ENCODE data around the gene AFF4.

Gene AFF4

DNA sequence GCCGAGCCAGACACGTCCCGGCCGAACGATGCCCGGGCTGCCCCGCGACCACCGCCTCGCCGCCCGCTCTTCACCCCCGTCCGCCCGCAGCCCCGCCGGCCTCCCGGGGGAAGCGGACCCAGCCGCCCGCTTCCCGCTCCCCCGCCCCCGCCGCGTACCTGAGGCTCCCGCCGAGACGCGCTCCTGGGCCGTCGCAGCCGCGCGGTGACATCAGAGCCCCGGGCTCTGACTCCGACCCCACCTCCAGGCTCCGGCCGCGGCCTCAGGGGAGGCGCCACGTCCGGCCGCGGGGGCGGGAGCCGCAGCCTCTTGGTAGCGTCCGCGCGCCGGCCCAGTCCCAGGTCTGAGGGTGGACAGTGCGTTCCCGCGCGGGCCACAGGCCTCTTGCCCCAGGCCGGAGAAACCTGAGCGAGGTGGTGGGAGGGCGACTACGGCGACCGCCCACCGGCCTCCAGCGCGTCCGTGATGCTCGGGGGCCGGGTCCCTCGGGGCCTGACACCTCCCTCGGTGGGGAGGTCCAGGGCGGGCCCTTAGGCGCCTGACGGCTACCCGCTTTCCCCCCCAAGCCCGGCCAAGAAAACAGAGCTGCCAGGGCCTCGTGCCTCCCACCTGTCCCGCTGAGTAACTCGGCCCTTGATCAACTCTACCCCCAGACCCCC is 132.9 kb downstream of the AFF4 start, which contains the start of gene SHROOM1:
Gene SHROOM1, minus strand, starts transcription at position 212 of the 659 bp plus-strand sequence. CDS start 4,507 bp downstream, outside the sequence.
- in situ Hi-C loops (cut with MboI; ENCODE audit: low sequenced_read_pairs), result loop anchor here (25.0 kb wide), 1 partner anchor 443 kb away; no protein-coding TSS in a partner anchor

DNA sequence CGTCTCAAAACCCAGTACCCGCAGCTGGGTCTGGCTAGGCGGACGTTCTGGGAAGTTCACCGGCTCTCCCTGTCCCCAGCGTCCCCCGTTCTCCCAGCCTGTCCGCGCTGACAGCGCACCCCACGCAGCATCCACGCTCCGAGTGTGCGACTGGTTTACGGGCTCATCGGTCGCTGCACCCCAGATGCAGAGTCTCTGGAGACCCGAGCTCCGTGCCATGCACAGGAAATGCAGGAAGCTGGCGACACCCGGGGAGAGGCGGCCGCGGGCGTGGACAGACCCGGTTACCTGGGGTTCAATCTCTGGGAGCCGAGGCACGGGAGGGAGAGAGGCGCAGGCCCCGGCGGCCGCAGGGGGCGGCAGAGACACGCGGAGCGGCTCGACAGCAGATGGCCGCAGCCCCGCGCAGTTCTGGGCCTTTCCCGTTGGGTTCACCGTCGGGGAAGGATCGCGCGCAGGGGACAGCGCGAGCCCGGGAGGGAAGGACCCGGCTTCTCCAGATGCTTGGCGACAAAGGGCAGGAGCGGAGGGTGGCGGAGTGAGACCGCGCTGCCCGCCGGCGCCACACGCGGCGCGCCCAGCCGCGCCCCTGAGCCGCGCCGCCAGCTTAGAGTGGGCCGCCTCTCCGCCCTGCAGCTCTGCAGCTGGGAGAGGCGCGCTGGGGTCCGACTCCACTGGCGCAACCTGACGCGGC is 133.5 kb downstream of the AFF4 start:
- in situ Hi-C loops (cut with MboI; ENCODE audit: low sequenced_read_pairs), result loop anchor here (25.0 kb wide), 1 partner anchor 443 kb away; no protein-coding TSS in a partner anchor

DNA sequence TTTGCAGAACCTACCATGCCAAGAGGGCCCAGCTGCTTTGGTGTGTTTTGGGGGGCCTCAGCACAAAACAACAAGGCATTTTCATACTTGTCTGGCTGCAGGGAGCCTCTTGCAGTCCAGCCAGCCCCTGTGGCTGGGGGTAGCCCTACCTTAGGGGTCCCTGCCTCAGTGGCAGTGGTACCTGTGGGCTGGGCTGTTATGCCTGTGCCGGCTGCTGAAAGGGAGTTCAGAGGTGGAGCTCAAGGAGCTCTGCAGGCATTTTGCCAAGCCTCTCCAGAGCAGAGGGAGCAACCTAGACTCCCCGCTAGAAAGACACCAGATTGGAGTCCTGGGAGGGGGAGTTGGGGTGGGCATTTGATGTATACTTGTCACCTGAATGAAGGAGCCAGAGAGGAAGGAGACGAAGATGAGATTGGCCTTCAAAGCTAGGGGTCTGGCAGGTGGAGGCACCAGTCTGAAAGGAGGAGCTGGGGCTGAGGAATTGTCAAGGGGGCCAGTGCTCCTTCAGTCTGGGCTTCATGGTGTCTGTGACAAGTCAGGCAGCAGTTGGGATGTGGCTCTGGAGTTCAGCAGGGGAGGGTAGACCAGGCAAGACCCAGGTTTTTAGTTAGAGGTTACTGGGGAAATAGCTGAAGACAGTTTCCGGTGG is 134.5 kb downstream of the AFF4 start:
- in situ Hi-C loops (cut with MboI; ENCODE audit: low sequenced_read_pairs), result loop anchor here (25.0 kb wide), 1 partner anchor 442 kb away; no protein-coding TSS in a partner anchor

DNA sequence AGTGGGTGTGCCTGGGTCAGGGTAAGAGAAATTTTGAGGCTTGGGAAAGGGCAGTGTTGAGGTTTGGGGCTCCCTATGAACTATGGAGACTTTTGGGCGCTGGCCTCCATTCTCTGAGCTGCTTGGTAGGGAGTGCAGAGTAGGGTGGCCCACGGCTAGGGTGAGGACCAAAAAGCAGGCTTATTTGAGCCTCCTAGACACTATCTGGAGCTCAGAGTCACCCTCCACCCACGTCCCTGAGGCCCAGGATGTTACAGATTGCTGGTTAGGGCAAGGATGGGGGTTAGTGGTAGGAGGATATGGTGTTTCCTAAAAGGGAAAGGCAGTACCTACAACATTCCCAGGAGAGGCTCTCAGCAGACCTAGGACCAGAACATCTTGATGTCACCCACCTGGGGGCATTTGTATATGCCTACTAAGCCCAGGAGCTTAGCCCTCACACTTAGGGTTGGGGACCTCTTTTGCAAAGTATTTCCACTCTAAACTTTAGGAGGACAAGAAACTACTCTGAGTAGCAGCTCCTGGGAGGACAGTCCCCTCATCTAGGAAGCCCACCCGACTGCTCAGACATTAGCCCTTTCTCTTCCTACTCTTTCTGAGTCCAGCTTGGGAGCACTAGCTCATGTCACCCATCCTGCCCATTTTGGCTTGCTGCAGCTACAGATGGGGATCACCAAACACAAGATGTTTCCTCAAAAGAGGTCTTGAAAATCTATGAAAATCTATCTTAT is 135.3 kb downstream of the AFF4 start:
- in situ Hi-C loops (cut with MboI; ENCODE audit: low sequenced_read_pairs), result loop anchor here (25.0 kb wide), 1 partner anchor 441 kb away; no protein-coding TSS in a partner anchor

DNA sequence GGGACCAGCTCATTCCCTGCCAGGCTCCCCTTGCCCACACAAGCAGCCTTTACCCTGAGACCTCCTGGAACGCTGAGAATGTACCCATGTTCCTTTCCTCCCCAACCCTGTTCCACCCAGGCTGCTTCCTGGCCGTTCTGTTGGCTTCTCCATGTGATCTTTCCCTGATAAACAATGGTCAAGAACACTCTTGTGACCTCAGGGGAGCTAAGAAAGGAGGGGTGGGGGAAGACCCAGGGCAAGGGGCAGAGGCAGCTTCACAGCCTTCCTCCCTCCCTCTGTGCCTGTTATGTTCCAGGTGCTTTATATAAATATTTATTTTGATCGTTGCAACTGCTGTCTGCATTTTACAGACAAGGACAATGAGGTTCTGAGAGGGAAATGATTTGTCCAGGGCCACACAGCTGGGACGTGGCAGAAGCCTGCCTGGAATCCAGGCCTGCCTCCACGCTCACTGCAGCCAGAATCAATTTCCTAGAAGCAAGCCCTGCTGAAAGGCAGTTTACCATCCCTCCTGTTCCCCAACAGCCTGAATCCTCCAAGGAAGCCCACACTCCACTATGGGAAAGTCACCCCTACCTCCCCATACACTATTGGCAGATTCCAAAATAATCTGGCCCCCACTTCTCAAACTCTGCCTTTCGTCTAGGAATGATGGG is 136.9 kb downstream of the AFF4 start:
- in situ Hi-C loops (cut with MboI; ENCODE audit: low sequenced_read_pairs), result loop anchor here (25.0 kb wide), 1 partner anchor 439 kb away; no protein-coding TSS in a partner anchor

DNA sequence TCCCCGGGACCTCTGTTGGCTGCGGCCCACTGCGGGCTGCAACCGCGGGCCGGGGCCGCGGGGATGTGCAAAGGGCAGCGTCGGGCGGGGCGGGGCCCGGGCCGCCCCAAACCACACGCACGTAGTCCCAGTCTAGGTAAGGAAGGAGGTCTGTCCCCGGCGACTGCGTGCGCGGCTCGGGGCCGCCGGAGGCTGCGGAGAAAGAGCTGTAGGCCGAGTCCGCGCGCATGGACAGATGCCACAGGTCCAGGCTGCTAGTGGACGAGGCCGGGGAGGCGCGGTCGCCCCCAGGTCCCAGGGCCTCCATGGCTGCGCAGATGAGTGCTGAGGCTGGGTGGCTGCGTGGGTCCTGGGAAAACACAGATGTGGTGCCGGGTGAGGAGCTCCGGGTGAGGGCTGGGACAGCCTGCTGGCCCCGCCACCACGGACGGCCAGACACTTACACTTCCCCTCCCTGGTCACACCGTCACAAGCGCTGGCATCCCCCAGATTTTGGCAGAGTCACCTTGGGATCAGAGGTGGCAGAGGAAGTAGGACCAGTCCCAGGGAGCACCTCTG is 137.5 kb downstream of the AFF4 start:
- in situ Hi-C loops (cut with MboI; ENCODE audit: low sequenced_read_pairs), result loop anchor here (25.0 kb wide), 1 partner anchor 439 kb away; no protein-coding TSS in a partner anchor
